BJ (cell line): ENCODE data around the gene SUGCT. TPM values are rescaled to one million over a fixed set of nuclear protein-coding genes. Genes with fewer than 3 reads are reported as not detected.

ENCODE experiments used
- CTCF ChIA-PET: fragments of 350-600 bp; formaldehyde crosslinking; extraction: SDS; loops from one replicate; lab custom pipeline; 2021; ENCODE audit warnings: antibody characterized with exemption, inconsistent platforms; lab: Yijun Ruan, JAX
- POLR2A ChIA-PET: fragments of 300-600 bp; sonication (Branson Sonifier 250); formaldehyde crosslinking; extraction: SDS; loops from one replicate; lab custom pipeline; 2021; ENCODE audit warnings: antibody characterized with exemption; lab: Charles Lee
- DNase-seq: peaks from one replicate; pipeline ENCODE4 v3.0.0-alpha.2; 2011; ENCODE audit warnings: low read depth
- H3K27me3 ChIP-seq: 2 replicates; pipeline ENCODE4 v1.6.0; 2011; ENCODE audit warnings: low read length; ENCODE audit not compliant: control insufficient read depth, insufficient read depth
- H3K36me3 ChIP-seq: 2 replicates; pipeline ENCODE4 v1.5.1; 2011; ENCODE audit warnings: low read length; ENCODE audit not compliant: control insufficient read depth, insufficient read depth
- H3K4me3 ChIP-seq: 2 replicates; pipeline ENCODE4 v1.5.1; 2011; ENCODE audit warnings: low read depth, mild to moderate bottlenecking, control low read depth, low read length
- polyA plus RNA-seq: library from polyadenylated mRNA; depleted of rRNA; stranded (reverse); fragments of >200 nt; gene quantifications from 2 replicates; pipeline ENCODE4 v1.2.3, GENCODE V29; 2011
- TF ChIP-seq, protein P1 (sequence below): IDR thresholded peaks from 2 replicates; pipeline ENCODE4 v1.5.1; 2011; ENCODE audit warnings: low read depth, mild to moderate bottlenecking, control low read depth, inconsistent platforms, low read length, moderate library complexity; ENCODE audit not compliant: insufficient read depth

The SUGCT gene
- polyA plus RNA-seq, 1 experiment = 10.6 TPM

DNA sequence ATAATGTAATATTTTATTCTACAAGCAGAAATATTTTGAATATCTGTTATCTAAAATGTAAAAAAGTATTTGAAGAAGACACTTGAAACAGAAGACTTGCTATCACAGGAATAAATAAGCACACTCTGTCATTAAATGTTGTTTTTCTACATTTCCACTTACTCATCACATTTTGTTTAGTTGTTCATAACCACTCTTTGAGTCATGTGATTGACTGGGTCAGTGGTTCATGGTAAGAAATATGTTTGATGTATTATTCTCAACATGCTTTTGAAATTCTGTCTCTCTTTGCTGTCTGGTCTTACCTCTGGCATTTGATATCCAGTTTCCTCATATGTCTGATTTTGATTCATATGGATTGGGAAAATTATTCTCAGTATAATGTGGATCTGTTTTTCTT is 171.8 kb downstream of the SUGCT start:
- Histone ChIP-seq H3K4me3 (no peak overlapping the region), H3K27me3 (no peaks in the 10 kb centered on the region), H3K36me3 (no peaks in the 10 kb centered on the region)
- TF ChIP-seq, protein P1, sequence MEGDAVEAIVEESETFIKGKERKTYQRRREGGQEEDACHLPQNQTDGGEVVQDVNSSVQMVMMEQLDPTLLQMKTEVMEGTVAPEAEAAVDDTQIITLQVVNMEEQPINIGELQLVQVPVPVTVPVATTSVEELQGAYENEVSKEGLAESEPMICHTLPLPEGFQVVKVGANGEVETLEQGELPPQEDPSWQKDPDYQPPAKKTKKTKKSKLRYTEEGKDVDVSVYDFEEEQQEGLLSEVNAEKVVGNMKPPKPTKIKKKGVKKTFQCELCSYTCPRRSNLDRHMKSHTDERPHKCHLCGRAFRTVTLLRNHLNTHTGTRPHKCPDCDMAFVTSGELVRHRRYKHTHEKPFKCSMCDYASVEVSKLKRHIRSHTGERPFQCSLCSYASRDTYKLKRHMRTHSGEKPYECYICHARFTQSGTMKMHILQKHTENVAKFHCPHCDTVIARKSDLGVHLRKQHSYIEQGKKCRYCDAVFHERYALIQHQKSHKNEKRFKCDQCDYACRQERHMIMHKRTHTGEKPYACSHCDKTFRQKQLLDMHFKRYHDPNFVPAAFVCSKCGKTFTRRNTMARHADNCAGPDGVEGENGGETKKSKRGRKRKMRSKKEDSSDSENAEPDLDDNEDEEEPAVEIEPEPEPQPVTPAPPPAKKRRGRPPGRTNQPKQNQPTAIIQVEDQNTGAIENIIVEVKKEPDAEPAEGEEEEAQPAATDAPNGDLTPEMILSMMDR = no peak
- no peak for DNase-seq
- POLR2A ChIA-PET = no interaction called here
- CTCF ChIA-PET = no interaction called here

DNA sequence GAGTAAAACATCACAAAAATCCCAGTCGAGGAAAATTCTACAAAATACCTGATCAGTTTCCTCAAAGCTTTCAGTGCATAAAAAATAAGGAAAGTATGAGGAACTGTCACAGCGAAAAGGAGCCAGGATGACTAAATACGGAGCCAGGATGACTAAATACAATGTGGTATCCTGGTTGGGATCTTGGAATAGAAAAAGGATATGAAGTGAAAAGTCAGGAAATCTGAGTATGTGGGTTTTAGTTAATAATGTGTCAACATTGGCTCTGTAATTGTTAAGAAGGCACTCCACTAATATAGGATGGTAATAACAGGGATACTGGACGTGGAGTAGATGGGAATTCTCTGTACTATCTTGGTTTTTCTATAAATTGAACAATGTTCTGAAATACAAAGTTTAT is 175.5 kb downstream of the SUGCT start:
- no peaks in the 10 kb centered on the region for H3K27me3 ChIP-seq
- no peak for DNase-seq
- CTCF ChIA-PET = no interaction called here
- POLR2A ChIA-PET = no interaction called here
- no peaks in the 10 kb centered on the region for H3K36me3 ChIP-seq
- TF ChIP-seq, protein P1 = no peak
- H3K4me3 ChIP-seq = no peak overlapping the region

DNA sequence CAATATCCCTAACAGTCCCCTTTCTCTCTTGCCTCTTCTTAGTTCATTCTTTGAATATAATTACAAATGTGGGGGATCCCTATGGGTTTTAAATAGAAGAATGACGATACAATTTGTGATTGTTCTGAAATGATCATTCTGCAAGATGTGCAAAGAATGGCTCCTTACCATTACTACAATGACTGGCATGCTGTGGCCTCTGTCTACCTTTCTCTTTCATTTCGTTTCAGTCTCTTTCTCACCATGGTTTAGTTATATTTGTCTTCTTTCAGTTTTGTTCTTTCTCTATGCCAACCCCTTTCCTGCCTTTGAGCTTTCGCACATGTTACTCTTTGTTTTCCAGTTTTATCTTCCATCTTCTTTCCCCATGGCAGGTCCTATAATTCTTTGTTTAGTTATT is 176.5 kb downstream of the SUGCT start:
- no peak for DNase-seq
- TF ChIP-seq, protein P1 = no peak
- Histone ChIP-seq H3K4me3 (no peak overlapping the region), H3K27me3 (no peaks in the 10 kb centered on the region), H3K36me3 (no peaks in the 10 kb centered on the region)
- POLR2A ChIA-PET = no interaction called here
- CTCF ChIA-PET = interaction anchor here (0.6 kb wide), 1 partner anchor 17 kb away, joined by 3 read pairs; no protein-coding TSS in a partner anchor

DNA sequence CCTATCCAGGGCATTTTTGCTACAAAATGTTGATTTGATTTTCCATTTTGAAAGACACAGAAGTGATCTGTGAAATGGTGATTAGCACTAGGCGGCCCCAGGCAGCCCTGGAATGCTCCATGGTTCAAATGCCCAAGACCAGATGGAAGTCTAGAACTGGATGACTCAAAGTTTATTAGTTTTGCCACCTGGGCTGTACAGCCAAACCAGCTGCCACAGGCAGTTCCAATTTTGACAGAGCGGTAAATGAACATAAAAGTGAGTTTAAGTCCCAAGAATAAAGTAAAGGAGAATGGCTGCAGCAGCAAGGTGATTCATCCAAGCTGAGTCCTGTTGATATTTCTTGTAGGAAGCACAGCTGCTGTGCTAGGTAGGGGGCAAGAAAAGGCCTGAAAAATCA is 180.5 kb downstream of the SUGCT start:
- no peaks in the 10 kb centered on the region for H3K36me3 ChIP-seq
- no peaks in the 10 kb centered on the region for H3K27me3 ChIP-seq
- H3K4me3 ChIP-seq = no peak overlapping the region
- TF ChIP-seq, protein P1 = no peak
- no peak for DNase-seq
- POLR2A ChIA-PET = no interaction called here
- CTCF ChIA-PET = interaction anchor here (0.6 to 1.0 kb wide), 2 partner anchors 534 to 1380 kb away, joined by 3 read pairs; no protein-coding TSS in a partner anchor

DNA sequence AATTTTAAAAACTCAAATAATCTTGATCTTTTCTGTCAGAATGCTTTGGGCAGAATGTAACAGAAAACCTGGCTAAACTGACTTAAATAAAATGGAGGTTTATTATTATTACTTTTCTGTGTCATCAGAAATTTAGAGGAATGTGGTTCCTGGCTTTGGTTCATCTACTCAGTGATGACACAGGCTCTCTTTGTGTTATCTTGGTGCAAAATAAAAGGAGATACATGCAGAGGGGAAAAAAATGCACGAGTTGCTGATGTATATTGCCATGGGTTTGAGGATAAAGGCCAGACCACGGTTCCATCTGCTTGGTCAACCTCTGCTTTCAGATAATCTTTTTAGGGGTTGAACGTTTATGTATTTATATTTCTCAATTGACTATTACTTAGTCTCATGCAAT is 181.4 kb downstream of the SUGCT start:
- ChIA-PET CTCF (interaction anchor here (0.7 kb wide), 1 partner anchor 1197 kb away, joined by 3 read pairs; no protein-coding TSS in a partner anchor), POLR2A (no interaction called here)
- no peaks in the 10 kb centered on the region for H3K27me3 ChIP-seq
- no peak for DNase-seq
- no peak overlapping the region for H3K4me3 ChIP-seq
- no peaks in the 10 kb centered on the region for H3K36me3 ChIP-seq
- TF ChIP-seq, protein P1 = no peak
